Epithelial cell of proximal tubule (primary cell): ENCODE data around the gene TBC1D1. TPM values are rescaled to one million over a fixed set of nuclear protein-coding genes. Genes with fewer than 3 reads are reported as not detected.

ENCODE experiments used
- DNase-seq: peaks from one replicate; pipeline ENCODE4 v3.0.0-alpha.2; 2011; ENCODE audit warnings: low read depth
- H3K4me3 ChIP-seq: 2 replicates; pipeline ENCODE4 v1.5.1; 2011; ENCODE audit warnings: low read depth, mild to moderate bottlenecking, low read length
- total RNA-seq: library from RNA; depleted of rRNA; stranded (reverse); fragments of >200 nt; gene quantifications from 2 replicates; pipeline ENCODE4 v1.2.3, GENCODE V29; 2015
- TF ChIP-seq, protein P1 (sequence below): conservative IDR thresholded peaks from 2 replicates; pipeline ENCODE4 v1.5.1; 2012; ENCODE audit warnings: low read depth, mild to moderate bottlenecking, low read length

The TBC1D1 gene
- total RNA-seq, 1 donor from 2014 or later, result 157 TPM

GRCh38 chr4:38173935-38174518 lies 283.1 kb downstream of the TBC1D1 start:
- TF ChIP-seq, protein P1, sequence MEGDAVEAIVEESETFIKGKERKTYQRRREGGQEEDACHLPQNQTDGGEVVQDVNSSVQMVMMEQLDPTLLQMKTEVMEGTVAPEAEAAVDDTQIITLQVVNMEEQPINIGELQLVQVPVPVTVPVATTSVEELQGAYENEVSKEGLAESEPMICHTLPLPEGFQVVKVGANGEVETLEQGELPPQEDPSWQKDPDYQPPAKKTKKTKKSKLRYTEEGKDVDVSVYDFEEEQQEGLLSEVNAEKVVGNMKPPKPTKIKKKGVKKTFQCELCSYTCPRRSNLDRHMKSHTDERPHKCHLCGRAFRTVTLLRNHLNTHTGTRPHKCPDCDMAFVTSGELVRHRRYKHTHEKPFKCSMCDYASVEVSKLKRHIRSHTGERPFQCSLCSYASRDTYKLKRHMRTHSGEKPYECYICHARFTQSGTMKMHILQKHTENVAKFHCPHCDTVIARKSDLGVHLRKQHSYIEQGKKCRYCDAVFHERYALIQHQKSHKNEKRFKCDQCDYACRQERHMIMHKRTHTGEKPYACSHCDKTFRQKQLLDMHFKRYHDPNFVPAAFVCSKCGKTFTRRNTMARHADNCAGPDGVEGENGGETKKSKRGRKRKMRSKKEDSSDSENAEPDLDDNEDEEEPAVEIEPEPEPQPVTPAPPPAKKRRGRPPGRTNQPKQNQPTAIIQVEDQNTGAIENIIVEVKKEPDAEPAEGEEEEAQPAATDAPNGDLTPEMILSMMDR, result no peak
- no peak for DNase-seq
- no peak overlapping the region for H3K4me3 ChIP-seq

DNA sequence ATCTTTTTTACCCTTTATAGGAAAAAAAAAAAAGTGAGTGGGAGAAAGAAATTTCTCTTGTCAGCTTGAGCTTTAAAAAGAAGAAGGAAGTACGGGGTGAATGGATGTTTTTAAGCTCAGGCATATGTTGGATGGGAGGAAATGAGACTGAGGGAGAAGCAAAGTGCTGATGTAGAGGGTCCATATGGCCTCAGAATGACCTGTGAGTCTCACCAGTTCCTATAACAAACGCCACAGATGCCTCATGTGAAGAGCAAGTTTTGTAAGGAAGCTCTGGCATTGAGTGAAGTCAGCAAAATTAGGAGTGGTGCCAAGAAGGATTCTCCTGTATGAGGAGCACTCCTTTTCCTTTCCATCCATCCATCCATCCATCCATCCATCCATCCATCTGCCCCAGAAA lies 283.9 kb downstream of the TBC1D1 start:
- TF ChIP-seq, protein P1, result no peak
- no peak for DNase-seq
- no peak overlapping the region for H3K4me3 ChIP-seq

GRCh38 chr4:38176165-38176564 lies 285.3 kb downstream of the TBC1D1 start:
- no peak for DNase-seq
- H3K4me3 ChIP-seq, result no peak overlapping the region
- TF ChIP-seq, protein P1, result no peak

DNA sequence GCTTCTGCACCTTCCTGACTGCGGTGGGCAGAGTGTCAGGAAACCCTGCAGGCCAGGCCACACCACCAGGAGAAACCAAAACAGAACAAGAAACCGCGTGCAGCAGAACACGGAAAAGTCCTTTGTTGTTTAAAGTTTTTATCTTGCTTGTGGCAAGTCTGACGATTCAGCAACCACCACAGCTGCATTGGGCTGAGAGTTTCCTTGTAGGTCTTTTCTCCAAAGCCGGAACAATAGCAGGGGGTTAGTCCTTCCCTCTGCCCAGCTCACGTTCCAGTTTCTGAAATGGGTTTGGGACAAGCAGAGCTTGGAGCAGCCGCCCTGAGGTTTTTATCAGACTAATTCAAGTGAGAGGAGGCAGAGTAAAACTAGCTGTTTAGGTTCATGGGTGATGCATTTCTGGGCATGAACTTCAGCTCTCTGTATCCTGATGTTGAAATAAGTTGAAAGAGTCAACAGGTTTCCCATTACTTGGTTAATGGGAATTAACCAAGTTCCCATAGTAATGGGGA lies 286.2 kb downstream of the TBC1D1 start:
- TF ChIP-seq, protein P1, result no peak
- no peak for DNase-seq
- H3K4me3 ChIP-seq, result no peak overlapping the region

DNA sequence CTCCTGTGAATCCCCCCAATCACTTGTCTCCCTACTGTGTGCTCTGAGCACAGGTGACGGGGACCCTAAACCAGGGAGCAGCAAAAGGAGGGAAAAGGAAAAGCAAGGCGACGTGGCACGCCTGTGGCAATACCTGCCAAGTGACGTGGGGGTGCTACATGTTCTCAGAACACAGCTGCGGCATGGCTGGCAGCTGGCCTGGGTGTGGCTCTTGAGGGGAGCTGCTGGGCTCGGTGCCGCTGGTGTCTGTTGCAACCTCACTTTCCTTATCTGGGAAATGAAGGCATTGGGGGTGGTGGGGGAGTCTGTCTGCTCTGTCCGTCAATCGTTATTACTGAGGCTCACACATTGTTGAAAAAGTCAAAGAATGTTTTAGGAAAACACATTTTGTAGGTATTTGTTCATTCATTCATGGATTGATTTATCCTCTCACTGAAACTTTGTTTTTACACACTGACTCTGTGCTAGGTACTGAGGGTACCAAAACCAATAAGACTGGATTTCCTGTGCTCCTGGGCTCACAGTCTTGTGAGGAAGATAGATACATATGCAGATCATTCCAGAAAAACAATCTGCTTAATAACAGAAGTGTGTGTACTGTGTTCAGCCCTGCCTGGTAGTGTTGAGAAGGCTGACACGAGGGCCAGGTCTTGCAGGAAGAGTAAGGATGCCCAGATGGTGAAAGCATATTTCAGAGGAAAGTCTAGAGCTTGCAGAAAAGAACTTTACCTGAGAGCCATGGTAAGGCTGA lies 286.9 kb downstream of the TBC1D1 start:
- TF ChIP-seq, protein P1, result no peak
- DNase-seq, result no peak
- no peak overlapping the region for H3K4me3 ChIP-seq

GRCh38 chr4:38178392-38178995 lies 287.6 kb downstream of the TBC1D1 start:
- H3K4me3 ChIP-seq, result no peak overlapping the region
- DNase-seq, result no peak
- TF ChIP-seq, protein P1, result no peak
